HG03439 (cell line): ENCODE measurements around the gene EPN3.
A peak's percentile ranks its signal among the peaks of the same experiment; 100 is the strongest.

Source experiments
- ATAC-seq: cut with Tn5 transposase; IDR thresholded peaks from one replicate; pipeline ENCODE4 v1.9.1; 2021; ENCODE audit warnings: mild to moderate bottlenecking, moderate library complexity; ENCODE audit not compliant: unreplicated experiment

EPN3 gene

DNA sequence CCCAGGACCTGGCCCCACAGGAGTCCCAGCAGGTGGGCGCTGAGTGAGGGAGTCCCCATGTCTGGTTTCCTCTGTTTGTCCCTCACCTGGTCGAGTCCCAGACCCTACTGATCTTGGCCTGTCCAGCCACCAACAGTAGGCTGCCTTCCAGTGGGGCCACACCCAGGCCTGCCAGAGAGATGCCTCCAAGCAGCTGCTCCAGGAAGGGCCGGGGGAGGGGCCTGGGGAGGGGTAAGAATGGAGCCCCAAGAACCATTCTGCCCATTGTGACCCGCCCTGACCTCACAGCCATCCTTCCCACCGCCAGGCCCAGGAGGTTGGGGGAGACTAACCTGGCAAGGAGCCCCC, 15.2 kb downstream of the EPN3 start:
- ATAC-seq = no peak

DNA sequence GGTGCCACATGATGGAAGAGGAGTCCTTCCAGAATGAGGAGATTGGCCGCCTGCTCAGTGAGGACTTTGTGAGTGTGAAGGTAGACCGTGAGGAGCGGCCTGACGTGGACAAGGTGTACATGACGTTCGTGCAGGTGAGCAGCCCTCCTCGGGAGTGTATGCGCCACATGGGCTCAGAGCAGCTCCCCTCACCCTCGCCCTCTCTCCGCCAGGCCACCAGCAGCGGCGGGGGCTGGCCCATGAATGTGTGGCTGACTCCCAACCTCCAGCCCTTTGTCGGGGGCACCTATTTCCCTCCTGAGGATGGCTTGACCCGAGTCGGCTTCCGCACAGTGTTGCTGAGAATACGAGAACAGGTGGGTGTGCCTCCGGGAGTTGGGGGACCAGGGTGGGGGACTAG, 16.3 kb downstream of the EPN3 start:
- no peak for ATAC-seq

DNA sequence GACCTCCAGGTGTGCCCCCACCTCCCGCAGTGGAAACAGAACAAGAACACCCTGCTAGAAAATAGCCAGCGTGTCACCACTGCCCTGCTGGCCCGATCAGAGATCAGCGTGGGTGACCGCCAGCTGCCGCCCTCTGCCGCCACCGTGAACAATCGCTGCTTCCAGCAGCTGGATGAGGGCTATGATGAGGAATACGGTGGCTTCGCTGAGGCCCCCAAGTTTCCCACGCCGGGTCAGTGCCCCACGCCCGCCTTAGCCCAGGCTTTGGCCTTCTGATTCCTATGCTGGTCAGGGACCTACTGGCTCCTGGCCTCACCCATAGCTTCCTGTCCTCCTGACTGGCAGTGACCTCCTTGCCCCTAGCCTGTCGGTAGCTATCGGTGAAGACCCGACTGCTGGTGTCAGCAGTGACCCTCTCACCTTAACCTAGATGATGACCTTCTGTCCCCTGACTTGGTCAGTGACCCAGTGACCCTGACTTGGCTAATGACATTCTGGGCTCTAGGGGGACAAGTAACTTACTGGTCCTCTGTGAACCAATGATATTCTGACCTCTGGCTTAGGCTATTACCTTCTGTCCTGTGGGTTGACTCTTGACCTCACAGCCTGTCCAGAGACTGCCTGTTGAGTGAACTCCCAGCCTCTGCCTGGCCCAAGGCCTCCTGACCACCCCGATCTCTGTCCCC, 16.9 kb downstream of the EPN3 start:
- no peak for ATAC-seq

GRCh38 chr17:50549969-50550368, 17.4 kb downstream of the EPN3 start:
- no peak for ATAC-seq

DNA sequence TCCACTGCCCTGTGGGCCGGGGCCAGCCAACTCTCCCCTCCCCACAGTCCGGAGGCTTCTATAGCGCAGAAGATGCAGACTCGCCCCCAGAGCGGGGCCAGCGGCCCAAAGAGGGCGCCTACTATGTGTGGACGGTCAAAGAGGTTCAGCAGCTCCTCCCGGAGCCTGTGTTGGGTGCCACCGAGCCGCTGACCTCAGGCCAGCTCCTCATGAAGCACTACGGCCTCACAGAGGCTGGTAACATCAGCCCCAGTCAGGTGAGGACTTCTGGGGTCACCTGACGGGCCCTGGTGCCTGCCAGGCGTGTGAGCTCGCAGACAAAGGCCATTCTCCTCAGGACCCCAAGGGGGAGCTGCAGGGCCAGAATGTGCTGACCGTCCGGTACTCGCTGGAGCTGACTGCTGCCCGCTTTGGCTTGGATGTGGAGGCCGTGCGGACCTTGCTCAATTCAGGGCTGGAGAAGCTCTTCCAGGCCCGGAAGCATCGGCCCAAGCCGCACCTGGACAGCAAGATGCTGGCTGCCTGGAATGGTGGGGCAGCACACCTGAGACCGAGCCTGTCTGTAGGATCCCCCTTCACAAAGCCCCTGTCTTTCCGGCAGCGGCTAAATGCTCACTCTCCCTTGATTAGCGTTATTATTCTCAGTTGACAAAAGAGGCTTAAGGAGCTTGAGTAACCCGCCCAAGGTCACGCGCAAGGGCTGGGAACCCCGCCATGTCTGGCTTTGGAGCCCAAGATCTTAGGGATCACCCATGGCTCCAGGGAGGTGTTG, 18.3 kb downstream of the EPN3 start:
- no peak for ATAC-seq

- no peak for ATAC-seq
These were observed 18.9 kb downstream of the EPN3 start for GRCh38 chr17:50551433-50551815.

GRCh38 chr17:50551884-50552283, 19.3 kb downstream of the EPN3 start:
- no peak for ATAC-seq

DNA sequence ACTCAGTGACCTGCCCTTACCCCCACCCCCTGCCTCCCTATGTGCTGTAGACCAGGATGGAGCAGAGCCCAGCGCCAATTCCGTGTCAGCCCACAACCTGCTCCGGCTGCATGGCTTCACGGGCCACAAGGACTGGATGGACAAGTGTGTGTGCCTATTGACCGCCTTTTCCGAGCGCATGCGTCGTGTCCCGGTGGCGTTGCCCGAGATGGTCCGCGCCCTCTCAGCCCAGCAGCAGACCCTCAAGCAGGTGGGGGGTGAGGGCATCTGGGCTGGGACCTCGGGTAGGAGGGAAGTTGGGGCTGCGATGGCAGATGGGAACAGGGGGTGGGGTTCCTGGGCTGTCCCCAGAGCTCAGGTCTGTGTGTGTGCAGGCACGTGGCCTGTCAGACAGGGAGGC, 21.7 kb downstream of the EPN3 start:
- ATAC-seq = no peak

GRCh38 chr17:50556803-50557202, 24.3 kb downstream of the EPN3 start:
- no peak for ATAC-seq

- ATAC-seq = no peak
These were observed 25.1 kb downstream of the EPN3 start for GRCh38 chr17:50557630-50558029.

- no peak for ATAC-seq
These were observed 25.6 kb downstream of the EPN3 start for GRCh38 chr17:50558091-50558490.

DNA sequence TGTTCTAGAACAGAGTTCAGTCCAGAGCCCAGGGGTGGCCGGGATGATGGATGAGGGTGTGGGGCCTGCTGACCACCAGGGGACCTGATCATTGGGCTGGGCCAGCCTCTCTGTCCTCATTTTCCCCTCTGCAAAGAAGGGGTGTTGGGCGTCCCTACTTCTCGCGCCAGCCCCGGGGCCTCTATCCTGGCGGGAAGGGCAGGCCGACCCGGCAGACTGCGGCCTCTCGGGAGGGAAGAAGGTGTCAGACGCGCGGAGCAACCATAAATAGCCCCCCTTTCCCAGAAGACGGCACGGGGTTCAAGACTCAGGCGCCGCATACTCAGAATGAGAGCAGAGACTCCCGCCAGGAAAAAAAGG, 26.0 kb downstream of the EPN3 start:
- no peak for ATAC-seq

DNA sequence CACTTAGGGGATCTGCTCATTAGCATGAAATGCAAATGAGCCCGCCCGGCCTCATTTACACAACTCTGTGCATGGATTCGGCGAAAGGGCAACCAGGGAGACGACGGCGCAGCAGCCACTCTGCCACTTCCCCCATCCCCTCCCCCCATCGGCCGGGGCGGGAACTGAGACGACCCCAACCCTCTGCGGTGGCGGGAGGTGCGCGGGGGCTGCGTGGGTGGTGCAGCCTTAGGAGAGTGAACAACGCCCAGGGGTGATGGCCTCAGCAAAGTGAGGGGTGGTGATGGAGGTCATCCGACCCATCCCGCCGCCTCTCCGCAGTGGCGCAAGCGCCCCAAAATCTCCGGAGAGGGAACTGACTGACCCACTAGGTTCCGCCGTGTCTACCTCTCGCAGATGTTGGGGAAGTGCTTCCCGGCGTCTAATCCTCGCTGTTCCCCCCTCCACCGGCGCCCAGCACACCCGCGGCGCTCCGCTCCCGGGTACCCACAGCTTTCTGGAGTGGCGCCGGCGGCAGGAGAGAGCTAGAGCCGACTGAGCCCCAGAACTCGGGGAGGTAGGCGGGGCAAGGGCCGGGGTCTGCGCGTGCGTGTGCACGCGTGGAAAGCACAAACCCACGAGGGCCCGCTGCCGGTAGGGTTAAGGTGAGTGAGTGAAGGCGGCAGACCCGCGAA, 26.5 kb downstream of the EPN3 start:
- no peak for ATAC-seq

- ATAC-seq = no peak
These were observed 27.2 kb downstream of the EPN3 start for GRCh38 chr17:50559674-50560184.

GRCh38 chr17:50560185-50560824, 27.8 kb downstream of the EPN3 start, which contains the start of gene CACNA1G:
Gene CACNA1G (plus strand): TSS chr17:50560715. CDS start chr17:50561460, 745 bp downstream.
- ATAC-seq = peak; percentile 83

- no peak for ATAC-seq
These were observed 28.6 kb downstream of the EPN3 start for GRCh38 chr17:50560931-50561745.

- ATAC-seq = no peak
These were observed 29.2 kb downstream of the EPN3 start for GRCh38 chr17:50561746-50562141.

- no peak for ATAC-seq
These were observed 29.9 kb downstream of the EPN3 start for GRCh38 chr17:50562242-50563091.

DNA sequence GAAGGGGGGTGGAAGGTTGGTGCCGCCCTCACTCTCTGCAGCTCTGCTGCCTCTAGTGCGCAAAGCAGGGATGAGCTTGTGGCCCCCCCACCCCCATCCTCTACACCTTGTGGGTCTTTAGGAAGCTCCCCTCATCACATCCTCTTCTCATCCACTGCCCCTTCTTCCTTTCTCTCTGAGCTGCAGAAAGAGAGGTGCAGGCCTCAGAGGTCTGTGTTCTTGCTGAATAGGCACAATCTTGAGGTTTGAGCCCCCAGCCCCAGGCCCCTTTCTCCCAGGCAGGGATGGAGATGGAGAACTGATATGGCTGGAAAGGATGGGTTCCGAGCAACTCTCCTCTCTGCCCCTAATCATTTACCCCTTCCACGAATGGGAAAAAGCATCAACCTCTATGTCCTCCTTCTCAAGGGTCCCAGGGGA, 30.6 kb downstream of the EPN3 start:
- ATAC-seq = no peak

DNA sequence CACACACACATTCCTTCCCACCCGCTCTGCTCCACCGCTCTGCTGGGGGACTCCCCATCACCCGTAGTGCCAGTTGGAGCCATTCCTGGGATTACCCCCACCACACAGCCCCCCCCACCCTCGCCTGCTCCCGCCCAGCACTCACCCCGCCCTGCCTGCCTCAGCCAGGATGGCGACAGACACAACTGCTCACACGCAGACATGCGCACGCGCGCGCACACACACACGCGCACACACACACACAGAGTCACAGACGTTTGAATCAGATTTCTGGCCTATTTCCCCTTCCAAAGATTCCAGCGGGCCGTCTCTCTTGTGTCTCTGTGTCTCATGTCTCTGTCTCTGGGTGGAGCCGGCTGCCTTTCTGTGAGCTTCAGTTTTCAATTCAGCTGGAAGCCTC, 32.4 kb downstream of the EPN3 start:
- ATAC-seq = no peak
